ENCODE measurements around the gene ELF2.
"Not testable (repeated sequence)": the region's sequence is repeated elsewhere in the genome, so short reads cannot be mapped to it uniquely, and the experiment has no call there.

The ELF2 gene

DNA sequence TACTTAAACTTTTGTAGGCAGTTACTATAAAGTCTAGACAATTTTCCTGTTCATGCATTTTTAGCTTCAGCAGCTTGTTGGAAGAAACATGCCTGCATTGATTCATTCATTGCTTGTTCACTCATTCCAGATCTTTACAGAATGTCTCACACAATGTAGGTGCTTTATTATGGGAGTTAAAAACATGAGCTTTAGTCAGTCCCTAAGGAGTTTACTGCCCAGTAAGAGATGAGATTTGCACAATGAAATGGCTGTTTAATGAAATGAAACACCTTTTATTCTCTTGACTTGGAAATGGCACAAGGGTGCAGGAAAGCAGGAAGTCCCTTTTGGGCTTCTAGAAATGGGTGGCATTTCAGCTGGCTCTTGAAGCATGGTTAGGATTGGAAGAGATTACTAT lies 158.5 kb downstream of the ELF2 start:
- no peak for FAIRE-seq

GRCh38 chr4:139017861-139018260 lies 159.2 kb downstream of the ELF2 start:
- FAIRE-seq = no peak

DNA sequence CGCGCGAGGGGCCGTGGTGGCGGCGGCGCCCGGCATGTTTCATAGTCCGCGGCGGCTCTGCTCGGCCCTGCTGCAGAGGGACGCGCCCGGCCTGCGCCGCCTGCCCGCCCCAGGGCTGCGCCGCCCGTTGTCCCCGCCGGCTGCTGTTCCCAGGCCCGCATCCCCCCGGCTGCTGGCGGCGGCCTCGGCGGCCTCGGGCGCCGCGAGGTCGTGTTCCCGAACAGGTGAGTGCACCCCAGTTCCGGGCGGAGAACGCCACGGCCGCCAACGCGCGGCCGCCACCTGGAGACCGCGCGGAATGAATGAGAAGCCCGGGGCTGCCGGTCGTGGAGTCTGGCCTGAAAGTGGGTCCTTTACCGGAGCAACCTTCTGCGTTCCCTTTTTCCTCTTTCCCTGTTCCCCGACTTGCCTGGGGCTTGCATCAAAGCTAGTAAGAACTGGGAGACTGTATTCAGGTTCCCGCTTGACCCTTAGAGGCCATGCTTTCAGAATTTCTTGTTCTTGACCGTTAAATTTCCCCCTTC lies 161.0 kb downstream of the ELF2 start:
- FAIRE-seq = no peak

DNA sequence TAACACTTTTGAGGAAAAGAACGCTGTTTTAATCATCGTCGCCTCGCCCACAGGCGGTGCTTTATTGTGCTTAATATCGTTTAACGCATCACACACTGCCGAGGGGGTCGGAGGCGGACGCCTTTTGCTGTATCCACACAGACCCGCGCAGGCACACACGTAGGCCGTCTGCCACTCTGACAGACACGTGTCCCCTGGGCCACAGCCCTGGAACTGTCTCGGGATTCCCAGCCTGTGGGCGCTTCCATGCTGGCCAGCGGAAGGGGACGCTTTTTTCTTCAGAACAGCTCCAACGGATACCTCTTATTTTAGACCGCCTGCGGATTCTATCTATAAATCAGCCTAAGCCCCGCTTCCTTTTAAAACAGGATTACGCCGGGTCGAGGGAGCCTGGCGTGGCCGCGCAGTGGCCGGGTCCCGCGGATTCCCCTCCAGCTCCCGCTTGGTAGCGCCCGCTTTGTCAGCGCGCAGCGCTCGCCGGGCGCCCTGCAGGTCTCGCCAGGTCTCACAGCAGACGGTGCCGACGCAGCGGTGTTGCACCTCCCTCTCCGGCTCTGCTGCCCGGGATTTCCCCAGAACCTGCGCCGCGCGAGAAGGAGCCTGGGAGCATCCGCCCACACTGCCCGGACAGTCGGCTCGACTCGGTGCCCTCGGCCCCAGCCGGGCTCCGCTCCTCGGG lies 161.6 kb downstream of the ELF2 start, which contains the start of gene NOCT:
Gene NOCT (plus strand): TSS at position 513 of the 679 bp plus-strand sequence. CDS start 201 bp downstream, outside the sequence.
- no peak for FAIRE-seq

- no peak for FAIRE-seq
Measured at GRCh38 chr4:139014371-139015268, 162.4 kb downstream of the ELF2 start.

DNA sequence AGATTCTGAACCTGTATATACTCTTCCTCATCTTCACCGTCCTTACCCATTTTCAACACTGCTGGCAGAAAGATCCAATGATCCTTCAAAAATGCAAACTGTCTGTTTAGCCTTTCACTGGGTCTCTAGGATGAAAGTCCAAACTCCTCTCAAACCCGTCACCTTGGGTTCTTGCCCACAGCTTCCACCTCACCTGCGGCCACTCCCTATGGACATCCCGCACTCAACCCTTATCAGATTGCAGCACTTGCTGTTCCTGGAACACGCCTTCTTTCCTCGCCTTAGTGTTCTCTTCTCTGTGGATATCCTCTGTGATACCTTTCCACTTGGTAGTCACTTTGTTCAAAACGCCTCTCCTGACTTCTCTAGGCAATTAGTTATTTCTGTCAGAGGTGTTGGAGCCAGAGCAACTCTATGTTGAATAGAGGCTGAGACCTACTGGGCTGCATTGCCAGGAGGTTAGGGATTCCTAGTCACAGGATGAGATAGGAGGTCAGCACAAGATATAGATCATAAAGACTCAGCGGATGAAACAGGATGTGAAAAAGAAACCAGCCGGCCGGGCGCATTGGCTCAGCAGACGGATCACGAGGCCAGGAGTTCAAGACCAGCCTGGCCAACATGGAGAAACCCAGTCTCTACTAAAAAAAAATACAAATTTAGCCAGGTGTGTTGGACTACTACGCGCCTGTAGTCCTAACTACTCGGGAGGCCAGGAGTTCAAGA lies 165.6 kb downstream of the ELF2 start:
- no peak for FAIRE-seq

DNA sequence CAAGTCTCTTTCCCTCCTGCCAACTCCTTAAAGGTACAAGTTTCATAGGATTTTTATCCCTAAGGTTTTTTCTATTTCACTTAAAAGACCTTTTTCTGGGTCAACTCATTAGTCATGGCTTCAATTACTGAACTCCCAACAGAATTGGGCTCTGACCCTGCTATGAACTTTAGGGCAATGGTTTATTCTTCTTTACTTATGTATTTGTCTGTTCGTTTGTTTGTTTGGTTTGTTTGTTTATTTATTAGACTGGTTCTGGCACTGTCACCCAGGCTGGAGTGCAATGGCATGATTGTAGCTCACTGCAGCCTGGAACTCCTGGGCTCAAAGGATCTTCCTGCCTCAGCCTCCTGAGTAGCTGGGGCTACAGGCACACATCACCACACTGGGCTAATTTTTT lies 167.3 kb downstream of the ELF2 start:
- no peak for FAIRE-seq

- FAIRE-seq = not testable (repeated sequence)
Measured at GRCh38 chr4:139008278-139008677, 168.7 kb downstream of the ELF2 start.

DNA sequence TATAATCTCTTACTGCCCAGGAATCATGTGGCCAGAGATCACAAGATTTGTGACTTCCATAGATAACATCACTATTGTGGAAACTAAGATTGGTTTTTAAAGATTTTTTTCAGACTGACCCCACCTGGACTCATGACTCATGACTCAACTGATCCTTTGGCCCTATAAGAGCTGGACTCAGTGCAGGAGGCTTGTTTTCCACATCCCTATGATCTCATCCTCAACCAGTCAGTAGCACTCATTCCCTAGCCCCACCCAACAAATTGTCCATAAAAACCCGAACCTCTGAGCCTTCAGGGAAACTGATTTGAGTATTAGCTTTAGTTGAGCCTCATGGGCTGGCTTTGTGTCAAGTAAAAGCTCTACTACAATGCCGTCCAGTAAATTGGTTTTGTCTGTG lies 169.4 kb downstream of the ELF2 start:
- FAIRE-seq = no peak
